NCI-H526 treated with DMSO at 0.1 percent for 48 hours (cell line): ENCODE results near the gene RBPJ.

Experiments used
- DNase-seq: peaks from one replicate; lab custom pipeline; 2025; lab: John Stamatoyannopoulos, UW

The RBPJ gene

GRCh38 chr4:26459756-26460530 is 139.1 kb downstream of the RBPJ start:
- no peak for DNase-seq

- no peak for DNase-seq
These were observed 142.1 kb downstream of the RBPJ start for GRCh38 chr4:26462874-26463273.

- DNase-seq = no peak
These were observed 142.6 kb downstream of the RBPJ start for GRCh38 chr4:26463386-26463785.

- no peak for DNase-seq
These were observed 143.7 kb downstream of the RBPJ start for GRCh38 chr4:26464420-26465095.

GRCh38 chr4:26466578-26467270 is 145.9 kb downstream of the RBPJ start:
- no peak for DNase-seq

- DNase-seq = no peak
These were observed 146.9 kb downstream of the RBPJ start for GRCh38 chr4:26467724-26468123.

GRCh38 chr4:26468283-26468949 is 147.6 kb downstream of the RBPJ start:
- no peak for DNase-seq

GRCh38 chr4:26468977-26469376 is 148.2 kb downstream of the RBPJ start:
- DNase-seq = no peak

- DNase-seq = no peak
These were observed 151.1 kb downstream of the RBPJ start for GRCh38 chr4:26471890-26472289.

- no peak for DNase-seq
These were observed 153.1 kb downstream of the RBPJ start for GRCh38 chr4:26473893-26474292.

- no peak for DNase-seq
These were observed 153.7 kb downstream of the RBPJ start for GRCh38 chr4:26474551-26474950.

- no peak for DNase-seq
These were observed 154.9 kb downstream of the RBPJ start for GRCh38 chr4:26475716-26476115.

- DNase-seq = no peak
These were observed 155.7 kb downstream of the RBPJ start for GRCh38 chr4:26476545-26476944.

- no peak for DNase-seq
These were observed 157.5 kb downstream of the RBPJ start for GRCh38 chr4:26478330-26478729.

- DNase-seq = no peak
These were observed 162.0 kb downstream of the RBPJ start for GRCh38 chr4:26482508-26483462.

- DNase-seq = no peak
These were observed 163.3 kb downstream of the RBPJ start for GRCh38 chr4:26484032-26484515.

GRCh38 chr4:26484516-26484915 is 163.7 kb downstream of the RBPJ start:
- no peak for DNase-seq
